HK-2 (cell line): ENCODE data around the gene MCM3.

Experiments used
- DNase-seq: peaks from one replicate; pipeline ENCODE4 v3.0.0-alpha.2; 2018; ENCODE audit not compliant: unreplicated experiment

MCM3 gene

GRCh38 chr6:52303178-52303577, 18.6 kb upstream of the MCM3 start:
- no peak for DNase-seq

GRCh38 chr6:52301326-52301725, 16.8 kb upstream of the MCM3 start:
- DNase-seq = no peak

GRCh38 chr6:52300489-52300931, 16.0 kb upstream of the MCM3 start:
- DNase-seq = no peak

- DNase-seq = no peak
Measured at GRCh38 chr6:52299653-52300052, 15.1 kb upstream of the MCM3 start.

- no peak for DNase-seq
Measured at GRCh38 chr6:52297433-52297832, 12.9 kb upstream of the MCM3 start.

- DNase-seq = no peak
Measured at GRCh38 chr6:52293067-52293466, 8.5 kb upstream of the MCM3 start.

- DNase-seq = no peak
Measured at GRCh38 chr6:52288841-52289240, 4.3 kb upstream of the MCM3 start.

GRCh38 chr6:52288216-52288615, 3.7 kb upstream of the MCM3 start:
- DNase-seq = no peak

GRCh38 chr6:52286798-52287432, 2.4 kb upstream of the MCM3 start:
- peak; percentile 52 for DNase-seq

GRCh38 chr6:52285177-52286068, 881 bp upstream of the MCM3 start:
- no peak for DNase-seq

- DNase-seq = peak; percentile 49
Measured at GRCh38 chr6:52284131-52284459, 447 bp downstream of the MCM3 start.

GRCh38 chr6:52283111-52283510, 1.4 kb downstream of the MCM3 start:
- DNase-seq = no peak

- DNase-seq = no peak
Measured at GRCh38 chr6:52276130-52276529, 8.4 kb downstream of the MCM3 start.

GRCh38 chr6:52271852-52272460, 12.6 kb downstream of the MCM3 start:
- DNase-seq = no peak

GRCh38 chr6:52263709-52264540, 20.6 kb downstream of the MCM3 start:
- DNase-seq = peak; percentile 63

- DNase-seq = no peak
Measured at GRCh38 chr6:52262620-52263344, 21.8 kb downstream of the MCM3 start.

GRCh38 chr6:52261229-52261628, 23.3 kb downstream of the MCM3 start:
- no peak for DNase-seq

GRCh38 chr6:52260634-52261033, 23.9 kb downstream of the MCM3 start:
- DNase-seq = no peak

GRCh38 chr6:52255434-52255833, 29.1 kb downstream of the MCM3 start:
- no peak for DNase-seq

GRCh38 chr6:52254731-52255378, 29.7 kb downstream of the MCM3 start:
- DNase-seq = no peak

GRCh38 chr6:52253494-52253893, 31.0 kb downstream of the MCM3 start:
- no peak for DNase-seq
